T1000 (cell line): ENCODE results near the gene CLEC6A.
"Not testable (repeated sequence)": the region's sequence is repeated elsewhere in the genome, so short reads cannot be mapped to it uniquely, and the experiment has no call there.

Experiments used
- DNase-seq: peaks from one replicate; lab custom pipeline; 2025; ENCODE audit warnings: mixed read lengths; lab: John Stamatoyannopoulos, UW

Gene CLEC6A

DNA sequence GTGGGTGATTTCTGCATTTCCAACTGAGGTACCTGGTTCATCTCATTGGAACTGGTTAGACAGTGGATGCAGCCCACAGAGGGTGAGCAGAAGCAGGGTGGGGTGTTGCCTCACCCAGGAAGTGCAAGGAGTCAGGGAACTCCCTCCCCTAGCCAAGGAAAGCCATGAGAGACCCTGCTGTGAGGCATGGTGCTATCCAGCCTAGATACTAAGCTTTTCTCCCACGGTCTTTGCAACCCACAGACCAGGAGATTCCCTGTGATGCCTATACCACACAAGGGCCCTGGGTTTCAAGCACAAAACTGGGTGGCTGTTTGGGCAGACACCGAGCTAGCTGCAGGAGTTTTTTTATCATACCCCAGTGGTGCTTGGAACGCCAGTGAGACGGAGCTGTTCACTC, 39.9 kb downstream of the CLEC6A start:
- DNase-seq, result not testable (repeated sequence)

DNA sequence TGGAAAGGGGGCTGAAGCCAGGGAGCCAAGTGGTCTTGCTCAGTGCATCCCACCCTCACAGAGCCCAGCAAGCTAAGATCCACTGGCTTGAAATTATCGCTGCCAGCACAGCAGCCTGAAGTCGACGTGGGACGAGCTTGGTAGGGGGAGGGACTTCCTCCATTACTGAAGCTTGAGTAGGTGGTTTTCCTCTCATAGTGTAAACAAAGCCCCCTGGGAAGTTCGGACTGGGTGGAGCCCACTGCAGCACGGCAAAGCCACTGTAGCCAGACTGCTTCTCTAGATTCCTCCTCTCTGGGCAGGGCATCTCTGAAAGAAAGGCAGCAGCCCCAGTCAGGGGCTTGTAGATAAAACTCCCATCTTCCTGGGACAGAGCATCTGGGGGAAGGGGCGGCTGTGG, 40.3 kb downstream of the CLEC6A start:
- not testable (repeated sequence) for DNase-seq

DNA sequence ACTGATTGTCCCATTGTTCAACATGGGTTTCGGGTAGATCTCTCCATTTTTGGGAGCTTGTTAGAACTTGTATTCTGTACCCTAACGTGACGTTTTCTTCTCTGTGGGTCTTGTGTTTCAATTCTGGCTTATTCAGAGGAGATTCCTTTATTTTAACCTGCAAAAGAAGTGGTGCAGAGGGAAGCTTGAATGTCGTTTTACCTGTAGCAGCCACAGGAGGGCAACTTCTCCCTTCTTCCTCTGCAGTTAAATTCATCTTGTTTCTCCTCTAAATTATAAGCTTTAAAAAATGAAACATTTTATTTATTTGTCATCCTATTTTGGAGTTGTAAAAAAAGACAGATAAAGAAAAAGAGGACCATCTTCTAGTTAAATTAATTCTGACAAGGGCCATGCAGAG, 43.9 kb downstream of the CLEC6A start:
- no peak for DNase-seq

DNA sequence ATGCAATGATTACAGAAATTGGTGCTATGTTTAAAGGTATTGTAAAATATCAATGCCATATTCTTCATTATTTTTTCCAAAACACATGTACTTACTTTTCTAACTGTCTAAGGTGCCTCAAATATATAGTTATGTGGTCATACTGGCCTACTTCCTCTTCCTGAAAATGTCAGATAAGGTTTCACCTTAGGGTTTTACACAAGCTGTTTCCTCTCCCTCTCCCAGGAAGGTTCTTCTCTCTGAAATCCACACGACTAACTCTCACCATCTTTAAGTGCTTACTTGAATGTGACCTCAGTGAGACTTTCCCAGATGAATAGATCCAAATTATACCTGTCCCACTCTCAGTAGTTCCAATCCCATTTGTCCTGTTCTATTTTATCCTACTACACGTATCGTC, 46.0 kb downstream of the CLEC6A start:
- DNase-seq, result no peak

DNA sequence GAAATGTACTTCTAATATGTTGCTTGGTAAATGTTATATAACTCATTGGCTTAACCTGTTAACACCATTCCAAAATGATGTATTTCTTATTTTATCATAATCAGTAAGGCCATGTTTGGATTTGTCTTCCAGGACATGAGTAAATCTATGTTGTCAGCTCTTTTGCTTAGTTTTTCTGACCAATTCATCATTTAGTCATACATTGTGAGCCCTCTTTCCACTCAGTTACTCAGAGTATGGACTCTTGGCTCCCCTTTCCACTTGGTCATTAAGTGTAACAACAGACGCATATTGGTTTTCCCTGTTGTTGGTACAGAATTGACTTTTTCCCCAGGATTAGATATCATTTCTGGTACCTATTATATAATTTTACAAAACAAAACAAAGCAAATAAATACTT, 48.6 kb downstream of the CLEC6A start:
- no peak for DNase-seq

DNA sequence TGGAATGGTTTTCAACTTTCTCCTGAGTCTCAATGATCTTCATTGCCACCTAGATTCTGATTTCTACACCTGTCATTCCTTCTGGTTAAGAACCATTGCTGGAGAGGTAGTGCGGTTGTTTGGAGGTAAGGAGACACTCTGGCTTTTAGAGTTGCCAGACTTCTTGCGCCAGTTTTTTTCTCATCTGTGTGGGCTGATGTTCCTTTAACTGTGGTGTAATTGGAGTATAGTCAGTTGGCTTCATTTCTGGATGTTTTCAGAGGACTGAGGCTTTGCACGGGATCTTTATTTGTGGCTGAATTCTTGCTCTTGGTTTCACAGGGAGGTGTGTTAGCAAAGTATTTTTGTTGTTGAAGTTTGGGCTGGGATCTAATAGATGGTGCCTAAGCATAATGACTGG, 51.8 kb downstream of the CLEC6A start:
- no peak for DNase-seq

DNA sequence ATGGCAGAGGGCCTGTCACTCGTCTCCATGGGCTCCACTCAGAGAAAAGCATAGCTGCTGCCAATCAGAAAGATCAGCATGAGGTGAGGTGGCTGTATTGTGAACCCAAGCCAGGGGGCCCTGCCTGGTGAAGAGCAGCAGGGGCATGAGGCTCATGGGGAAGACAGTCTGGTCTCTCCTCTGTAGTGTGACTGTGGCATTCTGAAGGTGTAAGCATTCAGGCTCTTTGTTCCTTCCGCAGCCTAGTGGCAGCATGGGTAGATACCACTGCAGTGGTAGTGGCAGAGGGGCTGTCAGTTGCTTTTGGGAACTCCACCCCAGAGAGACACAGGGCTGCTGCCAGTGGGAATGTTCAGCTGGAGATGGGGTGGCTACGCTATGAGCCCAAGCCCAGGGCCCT, 52.5 kb downstream of the CLEC6A start:
- DNase-seq, result no peak

DNA sequence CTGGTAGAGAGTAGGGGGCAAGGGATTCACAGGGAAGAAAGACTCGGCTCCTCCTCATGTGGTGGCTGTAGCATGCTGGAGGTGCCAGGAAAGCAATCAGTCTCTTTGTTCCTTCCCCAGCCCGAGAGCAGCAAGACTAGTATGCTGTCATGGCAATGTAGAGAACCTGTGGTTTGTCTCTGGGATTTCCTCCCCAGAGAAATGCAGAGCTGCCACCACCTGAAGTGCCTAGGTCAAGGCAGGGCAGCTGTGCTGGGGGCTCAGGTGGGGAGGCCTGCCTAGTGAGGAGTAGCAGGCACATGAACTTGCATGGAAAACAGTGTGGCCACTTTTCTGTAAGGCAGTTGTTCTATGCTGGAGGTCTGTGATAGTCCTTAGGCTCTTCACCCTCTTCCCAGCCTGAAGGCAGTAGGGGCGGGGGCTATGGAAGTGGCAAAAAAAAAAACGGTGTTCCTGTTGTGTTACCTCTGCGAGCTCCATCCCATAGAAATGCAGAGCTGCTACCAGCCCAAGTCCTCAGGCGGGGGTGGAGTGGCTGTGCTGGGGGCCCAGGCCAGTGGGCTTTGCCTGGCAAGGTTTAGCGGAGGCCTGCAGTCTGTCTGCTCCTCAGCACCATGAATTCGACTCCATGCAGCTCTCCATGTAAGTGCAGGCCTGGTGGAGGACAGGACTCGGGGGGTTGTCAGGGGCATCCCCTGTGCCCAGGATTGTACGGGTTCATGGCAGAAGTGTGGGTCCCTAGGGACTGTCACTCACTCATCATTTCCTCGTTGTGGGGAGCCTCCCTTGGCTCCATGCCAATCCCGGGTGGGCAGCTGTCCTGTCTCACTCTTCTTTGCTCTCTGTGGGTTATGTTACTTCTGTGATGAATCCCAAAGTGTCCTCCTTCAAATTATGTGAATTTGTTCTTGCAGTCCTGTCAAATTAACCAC, 53.4 kb downstream of the CLEC6A start:
- no peak for DNase-seq

DNA sequence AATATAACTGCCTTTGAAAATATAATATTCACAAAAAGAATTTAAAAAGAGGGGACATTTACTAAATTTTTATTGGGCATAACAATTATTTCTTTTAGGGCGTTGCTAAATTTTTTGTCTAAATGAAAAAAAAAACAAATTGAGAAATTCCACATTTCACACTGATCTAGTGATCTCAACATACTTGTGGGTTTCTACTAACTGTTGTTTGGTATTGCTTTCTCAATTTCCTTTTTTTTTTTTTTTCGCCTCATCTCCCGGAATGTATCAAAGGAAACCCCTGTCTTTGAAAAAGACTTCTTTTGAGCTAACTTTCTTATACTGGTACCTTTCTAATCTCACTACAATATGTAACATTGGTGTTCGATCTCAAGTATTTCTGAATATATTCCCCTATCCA, 57.5 kb downstream of the CLEC6A start, which contains the start of gene CLEC4D:
Gene CLEC4D (plus strand): TSS at position 248 of the 400 bp plus-strand sequence. CDS start 230 bp downstream, outside the sequence.
- DNase-seq, result no peak

DNA sequence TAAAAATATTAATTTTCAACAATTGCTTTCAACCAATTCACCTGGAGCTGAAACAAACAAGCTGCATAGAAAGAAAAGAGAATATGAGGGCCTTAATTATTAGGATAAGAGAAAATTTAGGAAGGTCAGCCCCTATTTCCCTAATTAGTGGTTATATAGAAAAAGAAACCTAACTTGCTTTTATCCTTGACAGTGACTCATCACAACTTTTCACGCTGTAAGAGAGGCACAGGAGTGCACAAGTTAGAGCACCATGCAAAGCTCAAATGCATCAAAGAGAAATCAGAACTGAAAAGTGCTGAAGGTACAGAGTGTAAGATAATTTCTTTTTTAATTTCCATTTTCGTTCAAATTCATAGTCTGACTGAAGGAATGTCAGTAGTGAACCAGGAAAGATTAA, 62.2 kb downstream of the CLEC6A start:
- no peak for DNase-seq

DNA sequence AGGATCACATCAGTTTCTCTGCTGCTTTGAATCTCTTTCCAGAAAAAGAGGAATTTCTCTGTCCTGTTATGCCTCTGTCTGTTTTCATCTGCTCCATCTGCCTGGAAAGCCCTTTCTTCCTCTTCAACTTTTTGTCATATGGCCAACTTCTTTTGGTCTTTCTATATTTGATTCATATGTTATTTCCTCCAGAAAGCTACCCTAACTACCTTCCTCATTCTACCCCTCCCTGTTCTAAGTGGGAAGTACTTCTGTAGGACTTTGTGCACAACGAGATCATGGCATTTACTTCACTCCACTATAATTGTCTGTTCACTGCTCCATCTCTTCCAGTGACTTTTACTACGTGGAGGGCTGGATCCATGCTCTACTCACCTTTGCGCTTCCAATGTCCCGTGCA, 63.4 kb downstream of the CLEC6A start:
- no peak for DNase-seq

DNA sequence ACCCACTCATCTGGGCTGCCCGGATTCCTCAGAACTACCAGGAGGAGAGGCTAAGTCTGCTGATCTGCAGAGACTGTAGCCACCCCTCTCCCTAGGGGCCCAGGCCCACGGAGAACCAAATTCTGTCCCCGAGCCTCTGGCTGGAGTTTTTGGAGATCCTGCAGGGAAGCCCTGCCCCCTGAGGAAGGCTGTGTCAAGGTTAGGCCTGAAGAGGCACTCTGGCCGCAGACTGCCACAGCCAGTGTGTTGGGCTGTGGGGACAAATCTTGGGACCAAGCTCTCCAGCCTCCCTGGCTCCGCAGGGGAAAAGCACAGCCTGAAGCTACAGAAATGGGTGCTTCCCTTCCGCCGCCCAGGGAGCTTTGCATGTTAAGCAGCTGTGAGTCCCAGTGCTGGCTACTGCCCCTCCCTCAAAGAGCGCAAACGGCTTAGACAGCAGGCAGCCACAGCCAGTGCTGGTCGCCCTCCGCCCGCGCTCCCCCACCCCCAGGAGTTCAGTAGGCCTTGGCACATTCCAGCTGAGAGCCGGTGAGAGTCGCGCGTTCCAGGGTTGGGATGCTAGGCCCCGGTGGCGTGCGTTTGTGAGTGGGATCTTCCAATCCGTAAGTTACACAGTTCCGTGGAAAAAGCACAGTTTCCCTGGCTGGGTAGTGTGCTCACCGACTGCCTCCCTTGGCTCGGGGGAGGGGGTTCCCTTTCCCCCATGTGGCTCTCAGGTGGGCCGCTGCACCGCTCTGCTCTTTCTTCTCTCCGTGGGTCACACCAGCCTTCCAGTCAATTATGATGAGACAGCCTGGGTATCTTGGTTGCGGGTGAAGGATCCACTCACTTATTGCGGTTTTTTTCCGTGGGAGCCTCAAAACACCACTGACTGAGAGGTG, 71.7 kb downstream of the CLEC6A start:
- no peak for DNase-seq
